ENCODE measurements around the gene PIK3C2B.
"Not testable (repeated sequence)": the region's sequence is repeated elsewhere in the genome, so short reads cannot be mapped to it uniquely, and the experiment has no call there.

The PIK3C2B gene

DNA sequence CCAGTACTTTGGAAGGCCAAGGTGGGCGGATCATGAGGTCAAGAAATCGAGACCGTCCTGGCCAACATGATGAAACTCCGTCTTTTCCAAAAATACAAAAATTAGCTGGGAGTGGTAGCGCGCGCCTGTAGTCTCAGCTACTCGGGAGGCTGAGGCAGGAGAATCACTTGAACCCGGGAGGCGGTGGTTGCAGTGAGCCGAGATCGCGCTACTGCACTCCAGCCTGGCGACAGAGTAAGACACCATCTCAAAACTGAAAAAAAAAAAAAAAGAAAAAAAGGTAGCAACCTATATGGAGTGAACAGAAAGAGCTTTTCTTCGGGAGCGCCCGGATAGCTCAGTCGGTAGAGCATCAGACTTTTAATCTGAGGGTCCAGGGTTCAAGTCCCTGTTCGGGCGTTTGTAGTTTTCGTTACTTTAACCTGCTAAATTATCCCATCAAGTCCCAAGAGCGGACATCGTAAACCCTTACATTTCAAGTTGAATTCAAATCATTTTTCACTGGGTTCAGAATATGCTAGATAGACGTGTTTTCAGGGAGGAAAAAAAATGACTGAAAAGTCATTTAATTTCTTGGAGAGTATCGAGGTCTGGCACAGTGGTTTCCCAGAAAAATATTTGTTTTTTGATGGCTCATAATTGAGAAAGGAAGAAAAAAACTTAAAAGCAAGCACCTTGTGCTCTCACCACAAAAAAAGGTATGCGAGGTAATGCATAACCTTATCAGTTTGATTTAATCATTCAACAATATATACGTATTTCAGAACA is 11.8 kb upstream of the PIK3C2B start:
- DNase-seq (ENCODE audit: low read depth) = peak; percentile 61

GRCh38 chr1:204505674-204506200 is 11.1 kb upstream of the PIK3C2B start:
- DNase-seq (ENCODE audit: low read depth) = no peak

DNA sequence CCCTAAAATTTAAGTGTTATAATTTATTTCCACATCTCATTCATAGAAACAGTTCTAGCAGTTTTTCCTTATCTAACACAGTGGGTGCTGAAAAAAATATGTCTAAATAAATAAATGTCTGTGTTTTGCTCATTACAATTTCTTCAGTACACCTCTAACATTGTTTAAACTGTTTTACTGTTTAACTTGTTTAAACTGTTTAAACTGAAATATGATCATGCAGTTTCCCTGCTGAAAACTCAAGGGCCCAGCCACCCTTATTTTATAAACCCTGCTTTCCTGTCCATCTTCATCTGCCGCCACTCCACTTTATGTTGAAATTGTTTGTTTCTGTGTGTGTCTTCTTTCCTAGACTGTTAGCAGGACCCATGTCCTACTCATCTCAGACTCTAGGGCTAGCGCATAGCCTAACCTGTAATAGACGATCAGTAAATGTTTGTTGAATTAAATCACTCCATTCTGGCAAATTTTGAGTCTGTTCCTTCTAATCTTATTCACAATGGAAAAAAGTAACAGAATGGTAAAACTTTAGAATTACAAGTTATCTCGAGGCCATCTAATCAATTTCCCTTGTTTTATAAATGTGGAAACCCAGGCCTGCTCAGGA is 9.4 kb upstream of the PIK3C2B start:
- DNase-seq (ENCODE audit: low read depth) = no peak

DNA sequence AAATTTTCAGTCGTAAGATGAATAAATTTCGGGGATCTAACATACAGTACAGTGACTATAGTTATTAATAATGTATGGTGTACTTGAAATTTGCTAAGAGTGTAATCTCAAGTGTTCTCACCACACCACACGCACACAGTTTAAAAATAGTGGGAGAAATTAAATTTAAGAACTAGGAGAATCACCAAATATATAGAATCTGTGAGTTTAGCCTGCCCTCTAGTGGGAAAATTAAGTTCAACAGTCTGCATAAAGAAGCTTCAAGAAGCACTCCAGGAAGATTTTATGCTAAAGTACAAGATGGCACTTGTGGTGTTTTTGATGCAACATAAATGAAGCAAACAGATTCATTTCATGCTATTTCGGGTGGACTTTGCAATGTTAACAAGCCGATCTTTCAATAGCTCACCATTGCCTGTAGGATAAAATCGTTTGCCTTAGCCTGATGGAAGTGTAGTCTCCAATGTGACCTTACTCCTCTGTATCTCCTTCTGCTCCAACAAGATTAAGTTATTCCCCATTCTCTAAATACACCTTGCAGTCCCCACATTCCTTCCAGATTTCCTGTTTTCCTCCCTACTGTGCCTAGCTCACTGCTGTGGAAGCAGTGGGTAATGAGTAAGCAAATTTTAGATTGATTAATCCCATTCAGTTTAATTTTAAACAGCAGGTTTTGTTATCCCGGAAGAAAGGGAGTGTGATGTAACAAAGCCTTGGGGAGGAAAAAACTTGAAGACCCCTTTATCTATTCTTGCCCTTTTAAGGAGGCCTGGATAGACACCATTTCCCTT is 8.7 kb upstream of the PIK3C2B start:
- DNase-seq (ENCODE audit: low read depth) = no peak

DNA sequence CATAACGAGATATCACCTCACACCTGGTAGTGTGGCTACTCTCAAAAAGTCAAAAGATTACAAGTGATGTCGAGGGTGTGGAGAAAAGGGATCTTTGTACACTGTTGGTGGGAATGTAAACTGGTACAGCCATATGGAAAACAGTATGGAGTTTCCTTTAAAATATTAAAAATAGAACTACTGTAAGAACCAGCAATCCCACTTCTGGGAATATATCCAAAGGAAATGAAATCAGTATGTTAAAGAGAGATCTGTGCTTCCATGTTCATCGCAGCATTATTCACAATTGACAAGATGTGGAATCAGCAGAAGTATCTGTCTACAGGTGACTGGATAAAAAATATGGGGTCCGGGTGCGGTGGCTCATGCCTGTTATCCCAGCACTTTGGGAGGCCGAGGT is 7.6 kb upstream of the PIK3C2B start:
- no peak for DNase-seq (ENCODE audit: low read depth)

GRCh38 chr1:204499511-204500468 is 5.2 kb upstream of the PIK3C2B start:
- no peak for DNase-seq (ENCODE audit: low read depth)

GRCh38 chr1:204498981-204499380 is 4.4 kb upstream of the PIK3C2B start:
- no peak for DNase-seq (ENCODE audit: low read depth)

- DNase-seq (ENCODE audit: low read depth) = no peak
Measured at GRCh38 chr1:204495777-204496176, 1.2 kb upstream of the PIK3C2B start.

- DNase-seq (ENCODE audit: low read depth) = no peak
Measured at GRCh38 chr1:204495078-204495753, 611 bp upstream of the PIK3C2B start.

- no peak for DNase-seq (ENCODE audit: low read depth)
Measured at GRCh38 chr1:204493984-204494280, 673 bp downstream of the PIK3C2B start.

GRCh38 chr1:204493145-204493983 is 1.2 kb downstream of the PIK3C2B start:
- DNase-seq (ENCODE audit: low read depth) = no peak

DNA sequence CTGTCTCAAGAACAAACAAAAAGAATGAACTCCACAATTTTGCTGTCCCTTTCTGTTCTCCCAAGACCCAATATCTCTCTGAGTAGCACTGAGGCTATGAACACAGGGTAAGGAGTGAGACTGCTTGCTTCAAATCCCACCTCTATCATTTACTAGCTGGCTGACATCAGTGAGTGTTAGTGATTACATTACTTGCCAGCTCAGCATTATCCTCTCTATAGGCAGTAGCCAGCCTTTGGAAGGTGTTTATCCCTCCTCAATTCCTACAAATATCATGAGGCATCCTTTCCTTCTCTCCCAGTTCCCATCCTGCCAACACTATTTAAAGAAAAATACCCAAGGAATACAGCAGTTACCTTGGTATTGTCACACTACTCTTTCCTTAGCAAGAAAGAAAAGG is 3.0 kb downstream of the PIK3C2B start:
- no peak for DNase-seq (ENCODE audit: low read depth)

GRCh38 chr1:204487256-204487615 is 7.4 kb downstream of the PIK3C2B start:
- DNase-seq (ENCODE audit: low read depth) = no peak

- not testable (repeated sequence) for DNase-seq (ENCODE audit: low read depth)
Measured at GRCh38 chr1:204486513-204487255, 7.9 kb downstream of the PIK3C2B start.

DNA sequence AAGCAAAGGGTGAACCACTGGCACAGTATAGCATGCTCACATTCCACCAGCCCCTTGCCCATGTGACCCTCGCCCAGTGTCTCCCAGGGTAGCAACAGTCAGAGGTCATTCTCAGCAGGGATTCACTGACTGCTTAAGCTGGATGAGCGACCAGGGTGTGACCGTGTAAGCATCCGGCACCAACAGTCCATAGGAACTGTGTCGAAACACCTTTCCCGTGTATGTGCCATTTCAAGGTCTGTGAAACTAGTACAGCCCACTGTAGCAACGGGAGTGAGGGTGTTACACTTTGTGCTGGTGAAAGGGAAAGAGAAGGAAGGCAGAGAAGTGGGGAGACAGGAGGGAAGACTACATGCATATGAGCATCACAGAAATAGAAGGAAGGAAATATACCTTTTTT is 10.8 kb downstream of the PIK3C2B start:
- no peak for DNase-seq (ENCODE audit: low read depth)

DNA sequence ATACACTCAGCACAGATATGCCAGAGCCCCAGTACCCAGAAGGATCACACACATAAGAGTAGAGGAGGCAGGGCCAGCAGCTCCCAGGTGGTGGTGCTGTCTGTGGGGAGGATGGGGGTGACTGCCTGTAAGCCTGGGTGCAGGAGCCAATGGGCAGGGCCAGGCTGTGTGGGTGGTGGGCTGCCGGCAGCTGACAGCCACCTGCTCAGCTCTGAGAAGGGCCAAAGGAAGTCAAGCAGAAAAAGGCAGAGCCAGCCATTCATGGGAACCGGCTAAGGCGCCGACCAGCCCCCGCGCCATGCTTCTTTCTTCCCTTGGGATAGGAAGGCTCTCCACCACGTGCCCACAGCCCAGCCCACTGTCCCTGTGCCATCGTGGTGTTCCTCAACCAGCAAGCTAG is 14.1 kb downstream of the PIK3C2B start:
- DNase-seq (ENCODE audit: low read depth) = no peak

DNA sequence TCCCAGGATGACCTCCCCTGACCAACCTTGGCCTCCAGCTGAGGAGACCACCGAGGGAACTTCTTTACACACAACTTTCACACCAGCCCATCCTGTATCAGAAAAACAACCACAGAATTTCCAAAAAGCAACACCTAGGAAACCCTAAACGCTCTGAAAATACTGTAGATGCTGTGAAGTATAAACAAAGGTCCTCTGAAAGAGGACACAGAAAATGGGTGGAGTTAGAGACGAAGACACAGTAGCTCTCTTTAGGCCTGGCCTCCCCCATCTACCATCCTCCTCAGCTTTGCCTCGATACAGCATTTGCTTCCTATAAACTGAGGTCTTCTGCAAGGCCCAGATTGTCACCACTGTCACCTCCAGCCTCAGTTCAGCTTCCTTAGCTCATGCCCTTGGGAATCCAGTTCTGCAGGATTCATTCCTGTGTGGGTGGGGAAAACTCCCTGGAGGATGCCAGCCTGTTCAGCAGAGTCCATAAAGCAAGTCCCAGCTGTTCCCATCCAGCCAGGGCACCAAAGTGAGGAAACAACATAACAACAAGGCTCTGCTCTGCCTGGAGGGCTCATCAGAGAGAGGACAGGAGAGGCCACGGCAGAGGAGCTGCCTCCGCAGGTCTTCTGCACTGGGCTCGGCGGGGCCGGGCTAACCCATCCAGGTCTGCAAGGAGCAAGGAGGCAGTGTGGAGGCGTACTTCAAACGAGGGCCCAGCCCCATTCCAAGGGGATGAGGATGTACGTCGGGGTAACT is 15.0 kb downstream of the PIK3C2B start:
- no peak for DNase-seq (ENCODE audit: low read depth)

DNA sequence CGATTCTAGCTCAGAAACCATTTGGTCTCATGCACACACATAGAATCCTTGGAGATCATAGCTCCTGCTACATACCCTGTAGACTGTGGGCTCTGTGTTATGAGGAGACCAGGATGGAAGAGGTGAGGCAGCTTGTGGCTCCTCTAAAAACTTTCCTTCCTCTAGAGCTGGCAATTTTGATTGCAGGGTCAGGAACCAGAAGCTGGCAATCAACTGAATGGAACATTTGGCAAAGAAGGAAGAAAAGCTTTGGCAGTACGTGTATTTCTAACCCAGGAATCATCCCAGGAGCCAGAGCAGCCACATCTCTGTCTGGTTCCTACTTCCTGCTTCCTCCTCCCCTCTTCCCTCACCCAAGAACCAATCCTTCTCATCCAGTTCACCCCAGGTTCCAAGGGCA is 15.7 kb downstream of the PIK3C2B start:
- no peak for DNase-seq (ENCODE audit: low read depth)
